ENCODE measurements around the gene C9orf50.

C9orf50 gene

DNA sequence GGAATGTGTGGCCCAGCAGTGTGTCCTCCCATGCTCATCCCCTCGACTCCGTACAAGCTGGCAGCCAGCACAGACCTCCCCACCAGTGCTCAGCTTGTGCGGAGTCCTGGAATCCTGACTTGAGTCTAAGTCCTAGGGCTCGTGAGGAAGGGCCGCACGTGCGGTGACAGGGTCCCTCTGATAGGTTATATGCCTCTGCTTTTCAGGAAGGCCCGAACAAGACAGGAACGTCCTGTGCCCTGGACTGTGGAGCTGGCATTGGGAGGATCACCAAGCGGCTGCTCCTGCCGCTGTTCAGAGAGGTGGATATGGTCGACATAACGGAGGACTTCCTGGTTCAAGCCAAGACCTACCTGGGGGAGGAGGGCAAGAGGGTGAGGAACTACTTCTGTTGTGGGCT, 12.9 kb upstream of the C9orf50 start:
- Histone ChIP-seq H3K4me2 (ENCODE audit: low read length) (no peak overlapping the region), H2AFZ (no peak overlapping the region), H3K36me3 (ENCODE audit: control insufficient read depth, insufficient read depth, low read length) (no peaks in the 10 kb centered on the region), H3K27me3 (ENCODE audit: control insufficient read depth, insufficient read depth, low read length) (no peaks in the 10 kb centered on the region), H3K9me3 (ENCODE audit: control insufficient read depth, low read length) (no peaks in the 10 kb centered on the region), H3K4me3 (ENCODE audit: low read depth, low read length) (no peak overlapping the region), H3K79me2 (peaks cover 6% of the 10 kb centered on the region), H3K27ac (no peak overlapping the region), H3K4me1 (no peaks in the 10 kb centered on the region), H3K9ac (no peak overlapping the region)
- TF ChIP-seq, protein P1, sequence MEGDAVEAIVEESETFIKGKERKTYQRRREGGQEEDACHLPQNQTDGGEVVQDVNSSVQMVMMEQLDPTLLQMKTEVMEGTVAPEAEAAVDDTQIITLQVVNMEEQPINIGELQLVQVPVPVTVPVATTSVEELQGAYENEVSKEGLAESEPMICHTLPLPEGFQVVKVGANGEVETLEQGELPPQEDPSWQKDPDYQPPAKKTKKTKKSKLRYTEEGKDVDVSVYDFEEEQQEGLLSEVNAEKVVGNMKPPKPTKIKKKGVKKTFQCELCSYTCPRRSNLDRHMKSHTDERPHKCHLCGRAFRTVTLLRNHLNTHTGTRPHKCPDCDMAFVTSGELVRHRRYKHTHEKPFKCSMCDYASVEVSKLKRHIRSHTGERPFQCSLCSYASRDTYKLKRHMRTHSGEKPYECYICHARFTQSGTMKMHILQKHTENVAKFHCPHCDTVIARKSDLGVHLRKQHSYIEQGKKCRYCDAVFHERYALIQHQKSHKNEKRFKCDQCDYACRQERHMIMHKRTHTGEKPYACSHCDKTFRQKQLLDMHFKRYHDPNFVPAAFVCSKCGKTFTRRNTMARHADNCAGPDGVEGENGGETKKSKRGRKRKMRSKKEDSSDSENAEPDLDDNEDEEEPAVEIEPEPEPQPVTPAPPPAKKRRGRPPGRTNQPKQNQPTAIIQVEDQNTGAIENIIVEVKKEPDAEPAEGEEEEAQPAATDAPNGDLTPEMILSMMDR (IDR thresholded peaks at IDR 0.05), result no peak

DNA sequence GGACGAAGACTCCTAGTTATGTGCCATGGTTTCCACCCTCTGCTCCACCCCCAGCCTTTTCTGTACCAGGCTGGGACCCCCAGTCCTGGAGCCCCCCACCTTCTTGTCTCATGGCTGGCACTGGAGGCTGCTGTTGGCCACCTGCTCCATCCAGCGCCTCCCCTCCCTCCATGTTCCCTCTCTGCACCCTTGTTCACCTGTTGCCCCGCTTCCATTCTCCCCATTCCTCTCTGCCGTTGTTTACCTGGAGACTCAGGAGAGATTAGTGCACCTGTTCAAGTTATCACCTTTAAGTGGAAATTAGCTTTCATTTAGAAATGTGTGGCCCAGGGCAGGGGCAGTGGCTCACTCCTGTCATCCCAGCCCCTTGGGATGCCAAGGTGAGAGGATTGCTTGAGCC, 12.3 kb upstream of the C9orf50 start:
- no peaks in the 10 kb centered on the region for H3K4me1 ChIP-seq
- H3K4me2 ChIP-seq (ENCODE audit: low read length), result no peak overlapping the region

DNA sequence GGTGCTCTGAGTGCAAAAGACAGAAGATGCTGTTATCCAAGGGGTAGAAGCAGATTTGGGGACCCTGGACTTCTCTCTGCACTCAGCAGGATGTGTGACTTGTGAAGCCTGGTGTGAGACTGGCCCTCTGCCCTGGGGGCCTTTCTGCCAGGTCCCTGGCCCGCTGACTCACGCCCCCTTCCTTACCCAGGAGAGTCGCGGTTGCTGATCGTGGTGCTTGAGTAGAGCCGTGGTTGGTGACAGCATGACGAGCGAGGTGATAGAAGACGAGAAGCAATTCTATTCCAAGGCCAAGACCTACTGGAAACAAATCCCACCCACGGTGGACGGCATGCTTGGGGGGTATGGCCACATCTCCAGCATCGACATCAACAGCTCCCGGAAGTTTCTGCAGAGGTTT, 11.6 kb upstream of the C9orf50 start:
- peaks cover 7% of the 10 kb centered on the region for H3K79me2 ChIP-seq
- H3K27me3 ChIP-seq (ENCODE audit: control insufficient read depth, insufficient read depth, low read length), result no peaks in the 10 kb centered on the region
- H3K9ac ChIP-seq, result no peak overlapping the region
- TF ChIP-seq, protein P1 (IDR thresholded peaks at IDR 0.05), result no peak
- H3K4me3 ChIP-seq (ENCODE audit: low read depth, low read length), result no peak overlapping the region
- peaks cover under 1% of the 10 kb centered on the region for H3K4me1 ChIP-seq
- H3K36me3 ChIP-seq (ENCODE audit: control insufficient read depth, insufficient read depth, low read length), result no peaks in the 10 kb centered on the region
- no peak overlapping the region for H2AFZ ChIP-seq
- no peak overlapping the region for H3K27ac ChIP-seq
- no peaks in the 10 kb centered on the region for H3K9me3 ChIP-seq (ENCODE audit: control insufficient read depth, low read length)
- no peak overlapping the region for H3K4me2 ChIP-seq (ENCODE audit: low read length)

More for the DNA sequence above, 12.3 kb upstream of the C9orf50 start:
- no peaks in the 10 kb centered on the region for H3K36me3 ChIP-seq (ENCODE audit: control insufficient read depth, insufficient read depth, low read length)
- TF ChIP-seq, protein P1 (IDR thresholded peaks at IDR 0.05), result no peak
- H3K79me2 ChIP-seq, result peaks cover 6% of the 10 kb centered on the region
- H3K9ac ChIP-seq, result no peak overlapping the region
- H3K4me3 ChIP-seq (ENCODE audit: low read depth, low read length), result no peak overlapping the region
- H3K27ac ChIP-seq, result no peak overlapping the region
- H3K9me3 ChIP-seq (ENCODE audit: control insufficient read depth, low read length), result no peaks in the 10 kb centered on the region
- no peak overlapping the region for H2AFZ ChIP-seq
- H3K27me3 ChIP-seq (ENCODE audit: control insufficient read depth, insufficient read depth, low read length), result no peaks in the 10 kb centered on the region

DNA sequence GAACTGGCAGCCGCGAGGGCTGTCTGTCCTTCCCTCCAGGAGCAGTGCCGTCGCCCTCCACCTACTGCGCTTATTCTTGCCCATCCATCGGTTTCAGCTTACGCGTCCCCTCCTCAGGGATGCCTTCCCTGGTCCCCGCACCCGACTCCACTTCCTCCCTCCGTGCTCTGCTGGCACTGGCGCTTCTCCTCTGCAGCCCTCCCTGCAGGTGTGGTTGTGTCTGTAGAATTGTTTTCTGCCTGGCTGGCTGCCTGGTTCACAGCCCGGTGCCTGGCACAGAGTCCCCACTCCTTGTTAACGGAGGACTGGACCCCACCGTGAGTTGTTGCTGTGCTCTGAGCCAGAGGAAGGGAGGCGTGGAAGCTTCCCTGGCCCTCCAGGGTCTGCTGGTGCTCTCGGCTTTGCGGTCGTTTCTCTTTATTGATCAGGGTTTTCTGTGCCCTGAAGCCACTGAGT, 10.8 kb upstream of the C9orf50 start:
- no peak overlapping the region for H3K27ac ChIP-seq
- H3K36me3 ChIP-seq (ENCODE audit: control insufficient read depth, insufficient read depth, low read length), result no peaks in the 10 kb centered on the region
- no peak overlapping the region for H3K9ac ChIP-seq

More for the DNA sequence above, 10.8 kb upstream of the C9orf50 start:
- no peak overlapping the region for H3K4me3 ChIP-seq (ENCODE audit: low read depth, low read length)
- H3K4me1 ChIP-seq, result peaks cover 3% of the 10 kb centered on the region
- no peaks in the 10 kb centered on the region for H3K27me3 ChIP-seq (ENCODE audit: control insufficient read depth, insufficient read depth, low read length)
- H3K4me2 ChIP-seq (ENCODE audit: low read length), result no peak overlapping the region
- no peaks in the 10 kb centered on the region for H3K9me3 ChIP-seq (ENCODE audit: control insufficient read depth, low read length)
- no peak overlapping the region for H2AFZ ChIP-seq
- peaks cover 11% of the 10 kb centered on the region for H3K79me2 ChIP-seq
- TF ChIP-seq, protein P1 (IDR thresholded peaks at IDR 0.05), result no peak

All from parathyroid adenoma (tissue), 2 donors.